GM12874 (cell line): Measurements from ENCODE around the gene CBX8.

ENCODE experiments used
- TF ChIP-seq, protein P1 (sequence below): IDR thresholded peaks from 2 replicates; pipeline ENCODE4 v1.5.1; 2011; ENCODE audit warnings: low read depth, mild to moderate bottlenecking, control low read depth, low read length, moderate library complexity; ENCODE audit not compliant: insufficient read depth

CBX8 gene

DNA sequence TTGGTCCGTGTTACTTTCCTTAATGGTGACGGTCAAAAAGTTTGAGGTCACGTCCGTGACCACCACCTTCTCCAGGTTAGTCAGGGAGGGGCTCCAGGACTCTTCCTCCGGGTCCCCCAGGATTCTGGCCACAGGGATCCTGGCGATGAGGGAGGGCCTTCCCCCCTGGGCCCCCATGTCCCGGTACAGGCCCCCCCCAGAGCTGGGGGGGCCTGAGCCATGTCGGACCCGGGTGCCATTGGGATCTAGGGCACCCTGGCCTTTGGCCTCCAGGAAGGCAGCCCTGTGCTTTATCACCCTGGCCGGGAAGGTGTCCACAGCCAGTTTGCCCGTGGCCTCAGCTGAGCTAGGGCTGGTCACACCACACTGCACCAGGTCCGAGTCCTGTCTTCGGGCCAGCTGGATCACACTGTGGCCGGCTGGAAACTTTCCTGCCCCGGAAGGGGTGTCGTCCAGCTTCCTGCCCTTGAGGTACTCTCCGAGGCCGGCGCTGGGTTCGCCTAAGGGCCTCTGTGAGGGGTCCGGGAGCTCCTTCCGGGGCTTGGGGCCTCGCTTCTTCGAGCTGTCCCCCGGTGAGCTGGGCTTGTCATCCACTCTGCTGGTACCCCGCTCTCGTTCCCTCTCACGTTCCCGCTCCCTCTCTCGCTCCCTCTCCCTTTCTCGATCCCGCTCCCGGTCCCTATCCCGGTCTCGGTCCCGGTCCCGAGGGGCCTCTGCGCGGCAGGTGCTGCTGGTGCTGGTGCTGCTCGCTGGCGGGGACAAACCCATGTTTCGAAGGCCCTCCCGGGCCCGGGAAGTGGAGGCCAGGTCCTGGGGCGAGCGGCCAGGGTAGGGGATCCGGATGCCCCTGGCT lies 2.0 kb downstream of the CBX8 start:
- TF ChIP-seq, protein P1, sequence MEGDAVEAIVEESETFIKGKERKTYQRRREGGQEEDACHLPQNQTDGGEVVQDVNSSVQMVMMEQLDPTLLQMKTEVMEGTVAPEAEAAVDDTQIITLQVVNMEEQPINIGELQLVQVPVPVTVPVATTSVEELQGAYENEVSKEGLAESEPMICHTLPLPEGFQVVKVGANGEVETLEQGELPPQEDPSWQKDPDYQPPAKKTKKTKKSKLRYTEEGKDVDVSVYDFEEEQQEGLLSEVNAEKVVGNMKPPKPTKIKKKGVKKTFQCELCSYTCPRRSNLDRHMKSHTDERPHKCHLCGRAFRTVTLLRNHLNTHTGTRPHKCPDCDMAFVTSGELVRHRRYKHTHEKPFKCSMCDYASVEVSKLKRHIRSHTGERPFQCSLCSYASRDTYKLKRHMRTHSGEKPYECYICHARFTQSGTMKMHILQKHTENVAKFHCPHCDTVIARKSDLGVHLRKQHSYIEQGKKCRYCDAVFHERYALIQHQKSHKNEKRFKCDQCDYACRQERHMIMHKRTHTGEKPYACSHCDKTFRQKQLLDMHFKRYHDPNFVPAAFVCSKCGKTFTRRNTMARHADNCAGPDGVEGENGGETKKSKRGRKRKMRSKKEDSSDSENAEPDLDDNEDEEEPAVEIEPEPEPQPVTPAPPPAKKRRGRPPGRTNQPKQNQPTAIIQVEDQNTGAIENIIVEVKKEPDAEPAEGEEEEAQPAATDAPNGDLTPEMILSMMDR, result no peak

DNA sequence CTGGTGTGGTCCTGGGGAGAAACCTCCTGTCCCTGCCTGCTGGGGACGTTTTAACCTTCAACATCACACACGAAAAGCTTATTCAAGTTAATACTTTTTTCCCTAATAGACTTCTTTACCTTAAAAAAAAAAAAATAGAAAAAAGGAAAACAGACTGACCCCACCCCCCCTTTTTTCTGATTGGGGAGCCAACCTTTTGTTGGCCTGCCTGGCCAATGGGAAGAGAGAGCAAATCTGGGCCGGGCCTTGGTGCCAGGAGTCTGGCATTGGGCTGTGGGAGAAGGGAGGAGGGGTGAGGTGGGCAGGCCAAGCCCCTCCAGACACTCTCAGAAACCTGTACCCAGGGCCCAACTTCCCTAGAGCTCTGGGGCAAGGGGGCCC lies 3.0 kb downstream of the CBX8 start:
- TF ChIP-seq, protein P1, result no peak

DNA sequence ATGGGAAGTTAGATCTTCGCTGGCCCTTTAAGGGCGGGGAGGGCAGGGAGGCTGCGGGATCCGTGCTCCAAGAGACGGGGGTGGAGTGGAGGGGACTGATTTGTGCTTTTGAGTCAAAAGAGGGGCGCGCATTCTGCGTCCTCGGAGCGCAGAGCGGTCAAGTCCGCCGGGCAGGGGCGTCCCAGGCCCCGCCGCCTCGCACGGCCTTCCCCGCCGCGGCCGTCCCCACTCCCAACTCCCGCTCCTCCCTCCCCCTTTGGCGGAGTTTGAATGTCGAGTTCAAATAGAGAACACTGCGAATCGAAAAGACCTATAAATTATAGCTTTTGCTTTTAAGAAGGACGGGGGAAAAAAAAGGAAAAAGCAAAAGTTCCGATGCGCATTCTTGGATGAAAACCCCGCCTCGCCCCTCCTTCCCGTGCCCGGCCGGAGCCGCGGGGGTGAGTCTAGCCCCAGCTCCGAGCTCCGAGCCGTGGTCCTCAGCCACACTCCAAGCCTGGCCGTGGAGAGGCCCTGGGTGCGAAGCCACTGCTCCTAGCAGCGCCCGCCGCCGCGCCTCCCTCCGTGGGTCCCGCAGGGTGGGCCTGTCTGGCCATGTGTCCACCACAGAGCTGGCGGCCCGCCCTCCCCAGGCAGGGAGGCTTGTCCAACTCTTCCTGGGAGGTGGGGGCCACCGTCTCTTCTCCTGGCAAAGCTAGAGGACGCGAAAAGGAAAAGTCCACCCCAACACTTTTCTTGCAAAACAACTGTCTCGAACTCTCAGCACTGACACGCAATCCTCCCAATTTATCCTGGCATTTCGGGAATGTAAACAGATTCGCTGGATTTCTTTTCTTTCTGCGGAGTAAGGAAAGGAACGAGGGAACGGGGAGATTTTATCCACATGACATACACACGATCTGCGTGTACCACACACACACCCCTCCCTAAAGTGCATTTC lies 3.6 kb downstream of the CBX8 start:
- TF ChIP-seq, protein P1, result no peak

DNA sequence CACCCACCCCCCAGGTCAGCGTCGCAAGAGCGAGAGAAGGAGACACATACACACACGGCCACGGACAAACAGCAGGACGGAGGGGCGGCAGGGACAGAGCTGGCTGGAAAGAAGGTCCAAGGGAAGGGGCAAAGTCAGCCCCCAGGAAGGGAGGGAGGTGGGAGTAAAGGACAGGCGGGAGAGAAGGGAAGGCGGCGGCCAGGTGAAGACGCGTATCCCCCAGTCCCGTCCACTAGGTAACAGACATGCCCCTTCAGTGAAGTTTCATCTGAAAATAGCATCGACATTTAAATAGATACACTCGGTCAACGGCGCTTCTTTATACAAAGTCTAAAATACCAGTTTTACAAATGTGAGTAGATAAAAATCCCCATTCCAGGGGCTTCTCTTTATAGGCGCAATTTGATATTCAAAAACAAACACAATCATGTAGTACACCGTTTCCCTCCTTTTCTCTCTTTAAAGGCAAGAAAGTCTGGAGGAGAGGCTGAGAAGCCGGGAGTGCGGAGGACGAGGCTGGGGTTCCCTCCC lies 4.5 kb downstream of the CBX8 start:
- TF ChIP-seq, protein P1, result no peak

DNA sequence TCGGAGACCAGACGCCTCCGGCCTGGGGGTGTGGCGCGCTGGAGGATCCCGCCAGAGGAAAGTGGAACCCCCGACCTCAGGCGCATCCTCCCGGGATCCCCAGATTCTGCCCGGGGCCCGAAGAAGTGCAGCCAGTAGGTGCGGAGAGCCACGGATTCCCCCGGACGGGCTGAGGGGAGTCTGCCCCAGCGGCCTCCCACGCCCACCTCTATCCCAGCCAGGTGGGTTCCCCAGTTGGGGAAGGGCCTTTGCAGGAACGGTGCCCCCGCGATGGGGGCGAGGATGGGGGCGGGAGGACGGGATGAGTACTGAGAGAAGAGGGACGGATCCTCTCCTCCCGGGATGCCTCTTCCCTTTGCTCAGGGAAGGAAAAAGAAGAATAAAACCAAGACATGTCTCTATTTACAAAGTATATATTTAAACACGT lies 5.1 kb downstream of the CBX8 start:
- TF ChIP-seq, protein P1, result no peak

DNA sequence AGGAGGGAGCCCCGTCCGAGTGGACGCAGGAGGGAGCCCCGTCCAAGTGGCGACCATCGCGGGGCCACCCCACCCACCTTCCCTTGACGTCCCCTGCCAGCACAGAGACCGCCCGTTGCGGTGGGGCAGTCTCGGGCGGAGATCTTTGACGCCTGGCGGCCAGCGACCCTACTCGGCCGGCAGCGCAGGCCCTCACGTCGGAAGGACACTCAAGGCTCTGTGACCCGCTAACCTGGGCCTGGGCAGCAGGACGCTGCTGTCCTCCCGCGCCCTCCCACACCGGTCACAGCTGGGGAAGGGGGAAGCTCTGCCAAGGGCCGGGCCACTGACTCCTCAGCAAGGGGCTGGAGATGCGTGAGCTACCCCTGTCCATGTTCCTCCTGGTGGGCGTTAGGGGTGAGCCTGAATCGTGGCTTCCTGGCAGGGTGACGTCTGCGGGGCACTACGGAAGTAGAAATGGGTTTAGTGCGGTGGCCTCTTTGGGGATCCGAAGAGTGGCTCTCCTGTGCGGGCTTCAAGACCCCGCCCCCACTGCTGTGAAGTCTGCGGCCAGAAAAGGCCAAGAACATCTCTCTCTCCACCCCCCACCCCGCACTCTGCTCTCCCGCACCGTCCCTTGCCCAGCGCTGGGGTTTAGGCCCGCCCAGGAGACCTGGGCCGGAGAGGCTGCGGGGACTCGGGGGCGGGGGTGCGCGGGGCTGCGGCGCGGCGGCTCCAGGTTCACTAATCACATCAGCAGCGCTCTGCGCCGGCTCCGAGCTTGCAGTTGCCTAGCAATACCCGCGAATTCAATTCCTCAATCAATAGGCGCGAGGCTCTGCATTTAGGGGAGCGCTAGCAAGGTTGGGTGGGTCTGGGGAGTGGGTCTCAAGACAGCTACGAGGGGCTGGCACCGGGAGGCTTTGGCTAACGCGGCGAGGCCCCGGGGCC lies 5.8 kb downstream of the CBX8 start:
- TF ChIP-seq, protein P1, result no peak
